ENCODE results near the gene CAMKK1. TPM values are rescaled to one million over a fixed set of nuclear protein-coding genes. Genes with fewer than 3 reads are reported as not detected.

Gene CAMKK1
- total RNA-seq, 2 donors from 2014 or later, result 3.0 to 3.2 TPM

GRCh38 chr17:3929764-3930163 is 36.9 kb upstream of the CAMKK1 start:
- Histone ChIP-seq H3K27me3 (no peaks in the 10 kb centered on the region), H3K36me3 (no peaks in the 10 kb centered on the region), H3K9me3 (no peaks in the 10 kb centered on the region), H3K4me3 (no peak overlapping the region), H3K4me1 (peaks cover 0 to 13% of the 10 kb centered on the region in 2 donors), H3K27ac (no peak overlapping the region)
- DNase-seq (ENCODE audit: low spot score), result no peak
- no peak for TF ChIP-seq CTCF (IDR thresholded peaks at IDR 0.05)

GRCh38 chr17:3929181-3929580 is 36.3 kb upstream of the CAMKK1 start:
- Histone ChIP-seq H3K4me3 (no peak overlapping the region), H3K9me3 (no peaks in the 10 kb centered on the region), H3K27me3 (no peaks in the 10 kb centered on the region), H3K4me1 (peaks cover 0 to 13% of the 10 kb centered on the region in 2 donors), H3K36me3 (no peaks in the 10 kb centered on the region), H3K27ac (no peak overlapping the region)
- no peak for TF ChIP-seq CTCF (IDR thresholded peaks at IDR 0.05)
- DNase-seq (ENCODE audit: low spot score), result no peak

GRCh38 chr17:3928406-3928805 is 35.6 kb upstream of the CAMKK1 start:
- Histone ChIP-seq H3K9me3 (no peaks in the 10 kb centered on the region), H3K27me3 (no peaks in the 10 kb centered on the region), H3K4me1 (peaks cover 0 to 13% of the 10 kb centered on the region in 2 donors), H3K27ac (no peak overlapping the region), H3K4me3 (no peak overlapping the region), H3K36me3 (no peaks in the 10 kb centered on the region)
- TF ChIP-seq CTCF (IDR thresholded peaks at IDR 0.05), result no peak
- no peak for DNase-seq (ENCODE audit: low spot score)

GRCh38 chr17:3927628-3928340 is 34.9 kb upstream of the CAMKK1 start:
- Histone ChIP-seq H3K27ac (no peak overlapping the region), H3K9me3 (no peaks in the 10 kb centered on the region), H3K4me3 (no peak overlapping the region), H3K27me3 (no peaks in the 10 kb centered on the region), H3K4me1 (peaks cover 0 to 13% of the 10 kb centered on the region in 2 donors), H3K36me3 (no peaks in the 10 kb centered on the region)
- DNase-seq (ENCODE audit: low spot score), result no peak
- TF ChIP-seq CTCF (IDR thresholded peaks at IDR 0.05), result no peak

GRCh38 chr17:3926860-3927627 is 34.2 kb upstream of the CAMKK1 start:
- no peak for DNase-seq (ENCODE audit: low spot score)
- Histone ChIP-seq H3K27me3 (no peaks in the 10 kb centered on the region), H3K36me3 (no peaks in the 10 kb centered on the region), H3K27ac (no peak overlapping the region), H3K4me3 (no peak overlapping the region), H3K9me3 (no peaks in the 10 kb centered on the region), H3K4me1 (peaks cover 0 to 13% of the 10 kb centered on the region in 2 donors)
- TF ChIP-seq CTCF (IDR thresholded peaks at IDR 0.05), result no peak

Measured in right atrium auricular region (tissue), 2 donors.